Fibroblast of peridontal ligament (primary cell): ENCODE data around the gene HADH.

Experiments used
- DNase-seq: peaks from one replicate; pipeline ENCODE4 v3.0.0-alpha.2; 2010; ENCODE audit errors: extremely low read depth

Gene HADH

GRCh38 chr4:108058685-108059440 is 69.2 kb downstream of the HADH start:
- DNase-seq, result peak; percentile 18

- DNase-seq, result peak; percentile 74
Observed at GRCh38 chr4:108060164-108060563, 70.5 kb downstream of the HADH start.

GRCh38 chr4:108060686-108061321 is 71.1 kb downstream of the HADH start:
- DNase-seq, result peak; percentile 23

GRCh38 chr4:108068442-108068841 is 78.8 kb downstream of the HADH start:
- peak; percentile 78 for DNase-seq

- no peak for DNase-seq
Observed at GRCh38 chr4:108070775-108071174, 81.1 kb downstream of the HADH start.

GRCh38 chr4:108072300-108072699 is 82.6 kb downstream of the HADH start:
- DNase-seq, result no peak

GRCh38 chr4:108078024-108078733 is 88.5 kb downstream of the HADH start:
- peak; percentile 24 for DNase-seq

GRCh38 chr4:108080747-108081146 is 91.1 kb downstream of the HADH start:
- no peak for DNase-seq

GRCh38 chr4:108081256-108081655 is 91.6 kb downstream of the HADH start:
- DNase-seq, result no peak
